ENCODE data around the gene QPCT. TPM values are rescaled to one million over a fixed set of nuclear protein-coding genes. Genes with fewer than 3 reads are reported as not detected.

Gene QPCT
- total and polyA plus RNA-seq, 2 donors from 2014 or later, result 10.4 to 16.6 TPM

GRCh38 chr2:37396890-37397565 lies 52.6 kb downstream of the QPCT start:
- no peak for DNase-seq
- Histone ChIP-seq H3K36me3 (ENCODE audit: control insufficient read depth in 2 of 3, insufficient read depth in 3 of 3, low read length in 3 of 3) (no peaks in the 10 kb centered on the region), H3K4me3 (ENCODE audit: low read length in 3 of 3) (no peak overlapping the region), H3K4me1 (ENCODE audit: control insufficient read depth in 2 of 3, insufficient read depth in 2 of 3, low read depth in 1 of 3, low read length in 3 of 3) (no peaks in the 10 kb centered on the region), H3K9ac (ENCODE audit: low read length in 3 of 3) (no peak overlapping the region), H3K9me3 (ENCODE audit: control insufficient read depth in 2 of 3, insufficient read depth in 1 of 3, low read length in 3 of 3) (no peaks in the 10 kb centered on the region), H3K27me3 (ENCODE audit: control insufficient read depth, insufficient read depth, low read length) (no peaks in the 10 kb centered on the region), H3K27ac (ENCODE audit: low read depth in 2 of 2, low read length in 2 of 2) (no peak overlapping the region)
- intact Hi-C loops (cut with DNase I), result no loop called here
- TF ChIP-seq CTCF (IDR thresholded peaks at IDR 0.05; ENCODE audit: borderline replicate concordance, extremely low read depth, insufficient read depth), result no peak
- FAIRE-seq, result no peak

GRCh38 chr2:37398990-37399389 lies 54.6 kb downstream of the QPCT start:
- no peaks in the 10 kb centered on the region for H3K4me1 ChIP-seq (ENCODE audit: control insufficient read depth in 2 of 3, insufficient read depth in 2 of 3, low read depth in 1 of 3, low read length in 3 of 3)
- TF ChIP-seq CTCF (IDR thresholded peaks at IDR 0.05; ENCODE audit: borderline replicate concordance, extremely low read depth, insufficient read depth), result no peak
- no peaks in the 10 kb centered on the region for H3K36me3 ChIP-seq (ENCODE audit: control insufficient read depth in 2 of 3, insufficient read depth in 3 of 3, low read length in 3 of 3)
- no peak overlapping the region for H3K4me3 ChIP-seq (ENCODE audit: low read length in 3 of 3)
- H3K9ac ChIP-seq (ENCODE audit: low read length in 3 of 3), result no peak overlapping the region
- no peak for FAIRE-seq
- H3K27me3 ChIP-seq (ENCODE audit: control insufficient read depth, insufficient read depth, low read length), result no peaks in the 10 kb centered on the region
- H3K9me3 ChIP-seq (ENCODE audit: control insufficient read depth in 2 of 3, insufficient read depth in 1 of 3, low read length in 3 of 3), result no peaks in the 10 kb centered on the region
- intact Hi-C loops (cut with DNase I), result no loop called here
- no peak for DNase-seq
- no peak overlapping the region for H3K27ac ChIP-seq (ENCODE audit: low read depth in 2 of 2, low read length in 2 of 2)

- Histone ChIP-seq H3K9me3 (ENCODE audit: control insufficient read depth in 2 of 3, insufficient read depth in 1 of 3, low read length in 3 of 3) (no peaks in the 10 kb centered on the region), H3K27ac (ENCODE audit: low read depth in 2 of 2, low read length in 2 of 2) (no peak overlapping the region), H3K36me3 (ENCODE audit: control insufficient read depth in 2 of 3, insufficient read depth in 3 of 3, low read length in 3 of 3) (no peaks in the 10 kb centered on the region), H3K9ac (ENCODE audit: low read length in 3 of 3) (no peak overlapping the region), H3K27me3 (ENCODE audit: control insufficient read depth, insufficient read depth, low read length) (no peaks in the 10 kb centered on the region), H3K4me1 (ENCODE audit: control insufficient read depth in 2 of 3, insufficient read depth in 2 of 3, low read depth in 1 of 3, low read length in 3 of 3) (no peaks in the 10 kb centered on the region), H3K4me3 (ENCODE audit: low read length in 3 of 3) (no peak overlapping the region)
- TF ChIP-seq CTCF (IDR thresholded peaks at IDR 0.05; ENCODE audit: borderline replicate concordance, extremely low read depth, insufficient read depth), result no peak
- no peak for FAIRE-seq
- DNase-seq, result no peak
- intact Hi-C loops (cut with DNase I), result no loop called here
Measured at GRCh38 chr2:37400041-37400440, 55.6 kb downstream of the QPCT start.

GRCh38 chr2:37402636-37403035 lies 58.2 kb downstream of the QPCT start:
- Histone ChIP-seq H3K4me1 (ENCODE audit: control insufficient read depth in 2 of 3, insufficient read depth in 2 of 3, low read depth in 1 of 3, low read length in 3 of 3) (no peaks in the 10 kb centered on the region), H3K9me3 (ENCODE audit: control insufficient read depth in 2 of 3, insufficient read depth in 1 of 3, low read length in 3 of 3) (no peaks in the 10 kb centered on the region), H3K4me3 (ENCODE audit: low read length in 3 of 3) (no peak overlapping the region), H3K9ac (ENCODE audit: low read length in 3 of 3) (no peak overlapping the region), H3K27me3 (ENCODE audit: control insufficient read depth, insufficient read depth, low read length) (no peaks in the 10 kb centered on the region), H3K36me3 (ENCODE audit: control insufficient read depth in 2 of 3, insufficient read depth in 3 of 3, low read length in 3 of 3) (no peaks in the 10 kb centered on the region), H3K27ac (ENCODE audit: low read depth in 2 of 2, low read length in 2 of 2) (no peak overlapping the region)
- FAIRE-seq, result no peak
- no peak for DNase-seq
- intact Hi-C loops (cut with DNase I), result no loop called here
- TF ChIP-seq CTCF (IDR thresholded peaks at IDR 0.05; ENCODE audit: borderline replicate concordance, extremely low read depth, insufficient read depth), result no peak
